Loucy (cell line): ENCODE results near the gene BAAT.

Source experiments
- H2AFZ ChIP-seq: fragments of 200-600 bp; sonication (generic); 2 replicates; pipeline ENCODE4 v1.6.0; 2016; ENCODE audit warnings: antibody characterized with exemption, mild to moderate bottlenecking, low read length, moderate library complexity
- H3F3A ChIP-seq: fragments of 200-600 bp; 2 replicates; pipeline ENCODE4 v1.6.0; 2016; ENCODE audit warnings: antibody characterized with exemption, low read depth, mild to moderate bottlenecking
- H3K27me3 ChIP-seq: fragments of 200-600 bp; sonication (generic); 2 replicates; pipeline ENCODE4 v1.6.1; 2014; ENCODE audit warnings: low read length, mild to moderate bottlenecking; ENCODE audit not compliant: insufficient read depth, poor library complexity, severe bottlenecking
- H3K36me3 ChIP-seq: fragments of 200-600 bp; sonication (generic); 2 replicates; pipeline ENCODE4 v1.6.1; 2016; ENCODE audit warnings: low read length; ENCODE audit not compliant: insufficient read depth
- H3K4me1 ChIP-seq: fragments of 200-600 bp; sonication (generic); 2 replicates; pipeline ENCODE4 v1.5.1; 2014; ENCODE audit warnings: low read length, mild to moderate bottlenecking; ENCODE audit not compliant: insufficient read depth, poor library complexity, severe bottlenecking
- H3K4me2 ChIP-seq: fragments of 200-600 bp; sonication (generic); 2 replicates; pipeline ENCODE4 v1.6.0; 2014; ENCODE audit warnings: antibody characterized with exemption, low read length, low read depth, mild to moderate bottlenecking; ENCODE audit not compliant: poor library complexity, severe bottlenecking
- H3K4me3 ChIP-seq: fragments of 200-600 bp; sonication (generic); 2 replicates; pipeline ENCODE4 v1.5.1; 2014; ENCODE audit warnings: low read length, mild to moderate bottlenecking, mixed read lengths; ENCODE audit not compliant: poor library complexity, severe bottlenecking
- H3K79me2 ChIP-seq: fragments of 200-600 bp; sonication (generic); 2 replicates; pipeline ENCODE4 v1.6.1; 2014; ENCODE audit warnings: low read length; ENCODE audit not compliant: insufficient read depth
- H3K9ac ChIP-seq: fragments of 200-600 bp; sonication (generic); 2 replicates; pipeline ENCODE4 v1.6.0; 2014; ENCODE audit warnings: mild to moderate bottlenecking, low read depth, low read length, moderate library complexity; ENCODE audit not compliant: poor library complexity, severe bottlenecking
- H3K9me2 ChIP-seq: fragments of 200-600 bp; sonication (generic); replicated peaks from 2 replicates; pipeline ENCODE4 v1.6.1; 2016; ENCODE audit warnings: low read depth, low read length, mixed read lengths
- H3K9me3 ChIP-seq: fragments of 200-600 bp; sonication (generic); 2 replicates; pipeline ENCODE4 v1.6.1; 2014; ENCODE audit warnings: mild to moderate bottlenecking, antibody characterized with exemption, low read length, low read depth; ENCODE audit not compliant: insufficient read depth
- H4K20me1 ChIP-seq: fragments of 200-600 bp; sonication (generic); 2 replicates; pipeline ENCODE4 v1.6.0; 2014; ENCODE audit warnings: antibody characterized with exemption, low read length, mild to moderate bottlenecking; ENCODE audit not compliant: insufficient read depth, poor library complexity, severe bottlenecking
- CTCF ChIP-seq: fragments of 200-600 bp; sonication (generic); conservative IDR thresholded peaks from 2 replicates; pipeline ENCODE4 v1.5.1; 2014; ENCODE audit warnings: mild to moderate bottlenecking, antibody characterized with exemption, low read length
- EZH2phosphoT487 ChIP-seq: fragments of 200-600 bp; IDR thresholded peaks from 2 replicates; pipeline ENCODE4 v1.6.1; 2018; ENCODE audit warnings: antibody characterized with exemption, mild to moderate bottlenecking, moderate library complexity, borderline replicate concordance

Gene BAAT

DNA sequence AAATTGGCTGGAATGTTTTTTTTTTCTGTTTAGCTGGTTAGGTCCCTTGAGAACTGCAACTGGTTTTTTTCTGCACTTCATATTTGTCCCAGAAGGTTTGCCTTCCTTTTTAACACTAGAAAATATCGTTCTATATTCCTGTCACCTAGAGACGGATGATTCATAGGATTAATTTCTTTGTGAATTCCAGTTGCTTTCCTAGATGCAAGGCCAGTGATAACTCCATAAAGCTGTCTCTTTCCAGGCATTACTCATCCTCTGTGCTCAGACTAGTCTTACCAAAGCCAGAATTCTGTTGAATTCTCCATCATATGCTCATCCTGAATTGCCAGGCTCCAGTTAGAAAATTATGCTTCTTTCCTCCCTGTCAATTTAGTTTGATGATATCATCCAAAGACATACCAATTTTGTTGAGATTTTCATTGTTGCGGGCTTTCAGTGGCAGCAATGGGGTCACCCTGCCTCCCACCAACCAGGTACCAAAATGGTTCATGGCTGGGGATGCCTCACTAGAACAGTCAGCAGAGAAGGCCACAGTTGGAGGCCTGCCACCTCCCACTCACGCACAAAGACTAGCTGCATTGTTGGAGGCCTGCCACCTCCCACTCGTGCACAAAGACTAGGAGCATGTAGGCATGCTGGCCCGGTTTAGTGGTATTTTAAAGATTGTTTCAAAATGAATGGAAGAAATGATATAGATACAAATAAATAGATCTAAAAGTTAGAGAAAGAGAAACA is 8.5 kb downstream of the BAAT start:
- H3K36me3 ChIP-seq: no peaks in the 10 kb centered on the region
- TF ChIP-seq CTCF: no peak
- TF ChIP-seq EZH2phosphoT487: no peak
- no peaks in the 10 kb centered on the region for H3K9me2 ChIP-seq
- no peaks in the 10 kb centered on the region for H3K4me1 ChIP-seq
- no peaks in the 10 kb centered on the region for H3K79me2 ChIP-seq
- no peak overlapping the region for H3K9ac ChIP-seq
- H3K4me3 ChIP-seq: no peak overlapping the region
- no peaks in the 10 kb centered on the region for H3K9me3 ChIP-seq
- H2AFZ ChIP-seq: no peak overlapping the region
- H3F3A ChIP-seq: no peaks in the 10 kb centered on the region
- no peaks in the 10 kb centered on the region for H3K27me3 ChIP-seq
- no peaks in the 10 kb centered on the region for H4K20me1 ChIP-seq
- no peak overlapping the region for H3K4me2 ChIP-seq

- H3K9me3 ChIP-seq: no peaks in the 10 kb centered on the region
- H3K4me1 ChIP-seq: no peaks in the 10 kb centered on the region
- no peak overlapping the region for H3K9ac ChIP-seq
- no peaks in the 10 kb centered on the region for H3K79me2 ChIP-seq
- no peaks in the 10 kb centered on the region for H3K36me3 ChIP-seq
- peaks cover 2% of the 10 kb centered on the region for H3K27me3 ChIP-seq
- H3K9me2 ChIP-seq: no peaks in the 10 kb centered on the region
- no peaks in the 10 kb centered on the region for H4K20me1 ChIP-seq
- H3F3A ChIP-seq: no peaks in the 10 kb centered on the region
- no peak for TF ChIP-seq CTCF
- no peak for TF ChIP-seq EZH2phosphoT487
- H3K4me2 ChIP-seq: no peak overlapping the region
- no peak overlapping the region for H2AFZ ChIP-seq
- H3K4me3 ChIP-seq: no peak overlapping the region
Observed at GRCh38 chr9:101375546-101375945, 9.3 kb downstream of the BAAT start.

- Histone ChIP-seq H3K9ac (no peak overlapping the region), H3K4me2 (no peak overlapping the region), H3F3A (no peaks in the 10 kb centered on the region), H3K36me3 (no peaks in the 10 kb centered on the region), H2AFZ (no peak overlapping the region), H3K4me3 (no peak overlapping the region), H4K20me1 (no peaks in the 10 kb centered on the region), H3K9me3 (no peaks in the 10 kb centered on the region), H3K9me2 (no peaks in the 10 kb centered on the region), H3K27me3 (peaks cover 4% of the 10 kb centered on the region), H3K79me2 (no peaks in the 10 kb centered on the region), H3K4me1 (no peaks in the 10 kb centered on the region)
- TF ChIP-seq CTCF (no peak), EZH2phosphoT487 (no peak)
Observed at GRCh38 chr9:101372327-101373118, 12.3 kb downstream of the BAAT start.
